Measurements from ENCODE around the gene IL21R. TPM values are rescaled to one million over a fixed set of nuclear protein-coding genes. Genes with fewer than 3 reads are reported as not detected.
"Not testable (repeated sequence)": the region's sequence is repeated elsewhere in the genome, so short reads cannot be mapped to it uniquely, and the experiment has no call there.

Gene IL21R
- total and polyA plus RNA-seq, 10 of the 15 experiments (the other 5 are each of a cell fraction or from before 2014, with no cell fraction given) = 5.3 to 138 (median 82.5) TPM

GRCh38 chr16:27434141-27435051, 32.4 kb downstream of the IL21R start:
- Histone ChIP-seq H3K36me3 (ENCODE audit: control insufficient read depth in 2 of 2, insufficient read depth in 2 of 2, low read length in 1 of 2) (peaks cover 57 to 71% of the 10 kb centered on the region in 2 experiments), H3K9me3 (replicated peaks; ENCODE audit: control insufficient read depth, insufficient read depth, low read length) (no peaks in the 10 kb centered on the region), H3K9ac (ENCODE audit: control insufficient read depth, insufficient read depth, low read length) (no peak overlapping the region), H4K20me1 (ENCODE audit: control insufficient read depth, insufficient read depth) (no peaks in the 10 kb centered on the region), H2AFZ (ENCODE audit: control insufficient read depth, low read depth, low read length) (no peak overlapping the region), H3K79me2 (ENCODE audit: control insufficient read depth, insufficient read depth, low read length) (peaks cover 48% of the 10 kb centered on the region), H3K4me1 (ENCODE audit: control insufficient read depth, insufficient read depth, low read length) (peaks cover 35% of the 10 kb centered on the region), H3K27me3 (replicated peaks in 1 of 2; ENCODE audit: control insufficient read depth in 2 of 2, insufficient read depth in 2 of 2, low read length in 1 of 2) (no peaks in the 10 kb centered on the region), H3K27ac (ENCODE audit: control insufficient read depth, insufficient read depth) (no peak overlapping the region), H3K4me2 (ENCODE audit: control insufficient read depth, insufficient read depth) (no peak overlapping the region), H3K4me3 (no peak overlapping the region)
- CTCF ChIA-PET = interaction anchor here (1.0 kb wide), 1 partner anchor 67 kb away, joined by 4 read pairs; no protein-coding TSS in a partner anchor
- TF ChIP-seq TAF1 (IDR thresholded peaks at IDR 0.05; ENCODE audit: borderline replicate concordance, low read depth, low read length) = no peak
- TF ChIP-seq SMAD5 (IDR thresholded peaks at IDR 0.05; ENCODE audit: low read depth) = 0 out of 2 replicates have a peak, but pooled peaks have one; percentile 21
- TF ChIP-seq RB1 (IDR thresholded peaks at IDR 0.05; ENCODE audit: borderline replicate concordance) = no peak
- TF ChIP-seq JUND (IDR thresholded peaks at IDR 0.05; ENCODE audit: low read depth, low read length) = no peak
- TF ChIP-seq POU2F2 (IDR thresholded peaks at IDR 0.05; ENCODE audit: borderline replicate concordance, low read depth, low read length) = no peak
- TF ChIP-seq EED (IDR thresholded peaks at IDR 0.05; ENCODE audit: low read depth) = no peak
- peak; percentile 69 for TF ChIP-seq SMARCA5 (IDR thresholded peaks at IDR 0.05)
- no peak for TF ChIP-seq ASH2L (IDR thresholded peaks at IDR 0.05; ENCODE audit: borderline replicate concordance, low read depth)
- TF ChIP-seq MEF2B (IDR thresholded peaks at IDR 0.05; ENCODE audit: partially characterized antibody, poor library complexity, severe bottlenecking) = no peak
- TF ChIP-seq CHD1 (IDR thresholded peaks at IDR 0.05; ENCODE audit: low read depth, low read length) = no peak
- no peak for TF ChIP-seq ATF7 (IDR thresholded peaks at IDR 0.05; ENCODE audit: low read depth)
- no peak for TF ChIP-seq TCF7 (IDR thresholded peaks at IDR 0.05; ENCODE audit: borderline replicate concordance)
- TF ChIP-seq SPI1 (IDR thresholded peaks at IDR 0.05; ENCODE audit: borderline replicate concordance, insufficient read depth, low read depth, low read length) = no peak
- no peak for TF ChIP-seq EGR1 (IDR thresholded peaks at IDR 0.05; ENCODE audit: borderline replicate concordance in 1 of 2, low read depth in 2 of 2, low read length in 2 of 2)
- no peak for TF ChIP-seq ZSCAN29 (IDR thresholded peaks at IDR 0.05)
- POLR2A ChIA-PET = interaction anchor here (0.8 kb wide), 1 partner anchor 10 kb away, joined by 3 read pairs; no protein-coding TSS in a partner anchor
- DNase-seq (ENCODE audit: low read depth, low spot score) (no peak), FAIRE-seq (no peak), ATAC-seq (no peak)
- in situ Hi-C loops (cut with MboI) (no loop called here), intact Hi-C loops (cut with micrococcal nuclease; ENCODE audit: unreplicated experiment) (no loop called here)
- WGBS (ENCODE audit: insufficient coverage, insufficient replicate concordance, low lambda C conversion rate, missing lambda C conversion rate) = 83% methylated on average over 16 of the region's 16 CpGs
- SMC1A ChIA-PET (ENCODE audit: uncharacterized antibody, unreplicated experiment) = interaction anchor here (1.6 to 11.7 kb wide), 3 partner anchors 10 to 30 kb away, joined by 6 to 161 read pairs (median 11); partner anchors contain the start of gene IL21R
- no TSS peak for BruUV-seq (replicated peaks)
- RAD21 ChIA-PET (ENCODE audit: unreplicated experiment) = interaction anchor here (1.4 kb wide), 1 partner anchor 29 kb away, joined by 3 read pairs; no protein-coding TSS in a partner anchor

GRCh38 chr16:27435146-27435545, 33.2 kb downstream of the IL21R start:
- ChIA-PET RAD21 (ENCODE audit: unreplicated experiment) (interaction anchor here (1.4 kb wide), 1 partner anchor 30 kb away, joined by 3 read pairs; no protein-coding TSS in a partner anchor), SMC1A (ENCODE audit: uncharacterized antibody, unreplicated experiment) (interaction anchor here (1.6 to 11.7 kb wide), 2 partner anchors 14 to 31 kb away, joined by 6 to 161 read pairs; partner anchors contain the start of gene IL21R), POLR2A (interaction anchor here (0.8 kb wide), 1 partner anchor 9 kb away, joined by 3 read pairs; no protein-coding TSS in a partner anchor), CTCF (interaction anchor here (1.0 to 1.5 kb wide), 2 partner anchors 10 to 68 kb away, joined by 3 to 4 read pairs; no protein-coding TSS in a partner anchor)
- H2AFZ ChIP-seq (ENCODE audit: control insufficient read depth, low read depth, low read length); H3K4me2 ChIP-seq (ENCODE audit: control insufficient read depth, insufficient read depth); ATAC-seq; H3K9ac ChIP-seq (ENCODE audit: control insufficient read depth, insufficient read depth, low read length); FAIRE-seq; intact Hi-C loops (cut with micrococcal nuclease; ENCODE audit: unreplicated experiment); H3K4me3 ChIP-seq; H3K27ac ChIP-seq (ENCODE audit: control insufficient read depth, insufficient read depth); H4K20me1 ChIP-seq (ENCODE audit: control insufficient read depth, insufficient read depth); in situ Hi-C loops (cut with MboI); BruUV-seq (replicated peaks); H3K27me3 ChIP-seq (replicated peaks in 1 of 2; ENCODE audit: control insufficient read depth in 2 of 2, insufficient read depth in 2 of 2, low read length in 1 of 2); H3K9me3 ChIP-seq (replicated peaks; ENCODE audit: control insufficient read depth, insufficient read depth, low read length); DNase-seq (ENCODE audit: low read depth, low spot score): not testable (repeated sequence)
- Histone ChIP-seq H3K4me1 (ENCODE audit: control insufficient read depth, insufficient read depth, low read length) (peaks cover 27% of the 10 kb centered on the region), H3K79me2 (ENCODE audit: control insufficient read depth, insufficient read depth, low read length) (peaks cover 41% of the 10 kb centered on the region), H3K36me3 (ENCODE audit: control insufficient read depth in 2 of 2, insufficient read depth in 2 of 2, low read length in 1 of 2) (peaks cover 59 to 75% of the 10 kb centered on the region in 2 experiments)
- 96% methylated on average over 5 of the region's 5 CpGs for WGBS (ENCODE audit: insufficient coverage, insufficient replicate concordance, low lambda C conversion rate, missing lambda C conversion rate)
